ENCODE data around the gene F13B.

GRCh38 chr1:197036861-197037260 lies 30.2 kb downstream of the F13B start:
- TF ChIP-seq EP300 (IDR thresholded peaks at IDR 0.05) = no peak
- no peak for TF ChIP-seq CTCF (IDR thresholded peaks at IDR 0.05)
- TF ChIP-seq POLR2A (IDR thresholded peaks at IDR 0.05) = no peak
